ENCODE measurements around the gene SSH3.

The SSH3 gene

GRCh38 chr11:67292671-67293070 lies 10.7 kb upstream of the SSH3 start:
- DNase-seq (ENCODE audit: low read depth, low spot score), result no peak

- DNase-seq (ENCODE audit: low read depth, low spot score), result no peak
Measured at GRCh38 chr11:67293090-67293489, 10.2 kb upstream of the SSH3 start.

GRCh38 chr11:67295846-67296245 lies 7.5 kb upstream of the SSH3 start:
- no peak for DNase-seq (ENCODE audit: low read depth, low spot score)

GRCh38 chr11:67298786-67299185 lies 4.5 kb upstream of the SSH3 start:
- no peak for DNase-seq (ENCODE audit: low read depth, low spot score)

GRCh38 chr11:67299471-67300191 lies 3.7 kb upstream of the SSH3 start:
- no peak for DNase-seq (ENCODE audit: low read depth, low spot score)

- DNase-seq (ENCODE audit: low read depth, low spot score), result no peak
Measured at GRCh38 chr11:67300256-67300755, 3.0 kb upstream of the SSH3 start.

GRCh38 chr11:67300756-67301312 lies 2.5 kb upstream of the SSH3 start:
- no peak for DNase-seq (ENCODE audit: low read depth, low spot score)

GRCh38 chr11:67301313-67301921 lies 1.9 kb upstream of the SSH3 start:
- DNase-seq (ENCODE audit: low read depth, low spot score), result no peak

GRCh38 chr11:67301951-67302516 lies 1.3 kb upstream of the SSH3 start:
- peak; percentile 59 for DNase-seq (ENCODE audit: low read depth, low spot score)

- peak; percentile 55 for DNase-seq (ENCODE audit: low read depth, low spot score)
Measured at GRCh38 chr11:67302571-67303131, 679 bp upstream of the SSH3 start.

- DNase-seq (ENCODE audit: low read depth, low spot score), result no peak
Measured at GRCh38 chr11:67303835-67304411, 593 bp downstream of the SSH3 start.

- DNase-seq (ENCODE audit: low read depth, low spot score), result no peak
Measured at GRCh38 chr11:67304511-67305113, 1.3 kb downstream of the SSH3 start.

- no peak for DNase-seq (ENCODE audit: low read depth, low spot score)
Measured at GRCh38 chr11:67306769-67307544, 3.6 kb downstream of the SSH3 start.

GRCh38 chr11:67307545-67308001 lies 4.2 kb downstream of the SSH3 start:
- no peak for DNase-seq (ENCODE audit: low read depth, low spot score)

GRCh38 chr11:67308031-67308866 lies 4.9 kb downstream of the SSH3 start:
- no peak for DNase-seq (ENCODE audit: low read depth, low spot score)

GRCh38 chr11:67309166-67309565 lies 5.8 kb downstream of the SSH3 start:
- no peak for DNase-seq (ENCODE audit: low read depth, low spot score)

GRCh38 chr11:67309661-67310061 lies 6.3 kb downstream of the SSH3 start:
- no peak for DNase-seq (ENCODE audit: low read depth, low spot score)

GRCh38 chr11:67310246-67311050 lies 7.1 kb downstream of the SSH3 start:
- no peak for DNase-seq (ENCODE audit: low read depth, low spot score)

GRCh38 chr11:67311051-67311555 lies 7.8 kb downstream of the SSH3 start:
- DNase-seq (ENCODE audit: low read depth, low spot score), result no peak
